Adrenal gland (tissue), 12 donors: ENCODE measurements around the gene METAP1. TPM values are rescaled to one million over a fixed set of nuclear protein-coding genes. Genes with fewer than 3 reads are reported as not detected.

Source experiments
- DNase-seq, 7 donors: peaks; one replicate each; pipeline ENCODE4 v3.0.0-alpha.2; 2019 to 2020
- H3K27ac ChIP-seq, 5 donors: fragments of 200-600 bp; sonication (generic) in 4 of 5; 1 replicate in 3 of 5; 2 replicates in 2 of 5; pipeline versions ENCODE4 v1.5.1 to v1.8.0; 2016 to 2020; ENCODE audit warnings: mild to moderate bottlenecking in 1 of 5
- H3K27me3 ChIP-seq: fragments of 200-600 bp; 2 replicates; pipeline ENCODE4 v1.8.0; 2021
- H3K36me3 ChIP-seq, 2 donors: fragments of 200-600 bp; replicated peaks in 1 of 2; 1 replicate in 1 of 2; 2 replicates in 1 of 2; pipeline versions ENCODE4 v1.5.1 to v1.8.0; 2018 to 2022
- H3K4me1 ChIP-seq, 2 donors: fragments of 200-600 bp; replicated peaks in 1 of 2; 1 replicate in 1 of 2; 2 replicates in 1 of 2; pipeline versions ENCODE4 v1.5.1 to v1.8.0; 2018 to 2021
- H3K4me3 ChIP-seq, 4 donors: fragments of 200-600 bp; sonication (generic) in 3 of 4; one replicate each; pipeline ENCODE4 v1.5.1; 2016 to 2018
- H3K9me3 ChIP-seq, 3 donors: fragments of 200-600 bp; sonication (generic) in 1 of 3; replicated peaks in 1 of 3; 1 replicate in 2 of 3; 2 replicates in 1 of 3; pipeline versions ENCODE4 v1.5.1 to v1.8.0; 2016 to 2021
- POLR2A ChIP-seq, 2 donors: fragments of 450-650 bp; IDR thresholded peaks; one replicate each; pipeline ENCODE4 v1.6.1; 2017; ENCODE audit warnings: antibody characterized with exemption in 2 of 2, mild to moderate bottlenecking in 2 of 2, moderate library complexity in 1 of 2
- WGBS, 4 donors: extraction: QIAGEN DNeasy Blood & Tissue Kit in 2 of 4; methylation state at CpG; one replicate each; pipeline versions ENCODE4 v1.1.5 to v1.1.7; 2013 to 2017; 5-methylcytosine and 5-hydroxymethylcytosine counted together
- intact Hi-C, 2 donors: fragments of 100-400 bp; cut with DNase I; formaldehyde crosslinking; loops; one replicate each; pipeline versions ENCODE4 v1.14.1 to v1.15.0; 2022 to 2023
- polyA plus RNA-seq, 3 donors: library from polyadenylated mRNA; stranded (reverse); fragments of 200-250 nt in 2 of 3; fragments of 350-450 nt in 1 of 3; fragmentation: Illumina TruSeq in 1 of 3; extraction: RNeasy Lipid Tissue Mini Kit (QIAGEN cat#74804) in 1 of 3; gene quantifications; one replicate each; pipeline ENCODE4 v1.2.3, GENCODE V29; 2013 to 2014
- total RNA-seq, 9 donors: library from RNA; depleted of rRNA in 4 of 9; stranded (reverse); fragments of >200 nt in 4 of 9; fragments of 120-200 nt in 1 of 9; fragmentation: NEBNext Ultra II Directional in 1 of 9; extraction: Animal tissue kit (Norgen Biotek cat#: 25700) in 1 of 9; gene quantifications; one replicate each; pipeline versions ENCODE4 v1.1.0 to v1.2.4, GENCODE V29; 2013 to 2023
- TF ChIP-seq, protein P1 (sequence below), 6 experiments: fragments of 450-650 bp in 4 of 6; fragments of 200-600 bp in 2 of 6; sonication (generic) in 1 of 6; IDR thresholded peaks; 1 replicate in 5 of 6; 2 replicates in 1 of 6; pipeline versions ENCODE4 v1.5.1 to v1.8.0; 2016 to 2021; ENCODE audit warnings: antibody characterized with exemption in 6 of 6, mild to moderate bottlenecking in 2 of 6, moderate library complexity in 1 of 6
- donor health status: healthy with polysubstance abuse.
- donor health status: Bipolar disorder and iron deficiency.
- donor health status: DM: yes; HTN: yes; CAD: no.
- donor health status: DM: no; HTN: no; CAD: no.
- donor health status: DM: no; HTN: no; CAD: no.
- donor health status: DM: yes; HTN: yes; CAD: no.

The METAP1 gene
- total and polyA plus RNA-seq, 12 donors, result 12.1 to 35.3 (median 17.3) TPM

DNA sequence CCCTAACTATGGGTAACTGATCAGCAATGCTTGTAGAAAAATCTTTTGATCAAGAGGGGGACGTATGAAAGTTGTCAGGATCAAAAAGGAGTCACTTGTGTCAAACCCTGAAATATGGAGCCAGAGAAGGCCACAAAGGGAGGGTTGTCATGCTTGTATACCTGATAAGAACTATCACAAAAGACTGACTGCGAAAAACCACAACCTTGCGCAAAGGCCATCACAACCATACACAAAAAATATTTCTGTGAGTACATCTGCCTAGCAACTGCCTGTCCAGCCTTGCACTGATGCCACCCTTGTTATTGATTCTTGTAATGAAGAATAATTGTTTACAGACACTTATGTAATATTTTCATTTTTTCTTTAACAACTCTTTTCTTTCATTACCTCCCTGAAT, 43.8 kb upstream of the METAP1 start:
- Histone ChIP-seq H3K4me1 (no peaks in the 10 kb centered on the region), H3K4me3 (no peak overlapping the region), H3K36me3 (no peaks in the 10 kb centered on the region), H3K27me3 (no peaks in the 10 kb centered on the region), H3K27ac (no peak overlapping the region), H3K9me3 (no peaks in the 10 kb centered on the region)
- TF ChIP-seq, protein P1, sequence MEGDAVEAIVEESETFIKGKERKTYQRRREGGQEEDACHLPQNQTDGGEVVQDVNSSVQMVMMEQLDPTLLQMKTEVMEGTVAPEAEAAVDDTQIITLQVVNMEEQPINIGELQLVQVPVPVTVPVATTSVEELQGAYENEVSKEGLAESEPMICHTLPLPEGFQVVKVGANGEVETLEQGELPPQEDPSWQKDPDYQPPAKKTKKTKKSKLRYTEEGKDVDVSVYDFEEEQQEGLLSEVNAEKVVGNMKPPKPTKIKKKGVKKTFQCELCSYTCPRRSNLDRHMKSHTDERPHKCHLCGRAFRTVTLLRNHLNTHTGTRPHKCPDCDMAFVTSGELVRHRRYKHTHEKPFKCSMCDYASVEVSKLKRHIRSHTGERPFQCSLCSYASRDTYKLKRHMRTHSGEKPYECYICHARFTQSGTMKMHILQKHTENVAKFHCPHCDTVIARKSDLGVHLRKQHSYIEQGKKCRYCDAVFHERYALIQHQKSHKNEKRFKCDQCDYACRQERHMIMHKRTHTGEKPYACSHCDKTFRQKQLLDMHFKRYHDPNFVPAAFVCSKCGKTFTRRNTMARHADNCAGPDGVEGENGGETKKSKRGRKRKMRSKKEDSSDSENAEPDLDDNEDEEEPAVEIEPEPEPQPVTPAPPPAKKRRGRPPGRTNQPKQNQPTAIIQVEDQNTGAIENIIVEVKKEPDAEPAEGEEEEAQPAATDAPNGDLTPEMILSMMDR (IDR thresholded peaks at IDR 0.05), result no peak
- no peak for TF ChIP-seq POLR2A (IDR thresholded peaks at IDR 0.05)
- DNase-seq, result no peak
- intact Hi-C loops, result no loop called here
- WGBS, 4 donors, result 85 to 90% (median 87%) methylated on average over 3 of the region's 3 CpGs

DNA sequence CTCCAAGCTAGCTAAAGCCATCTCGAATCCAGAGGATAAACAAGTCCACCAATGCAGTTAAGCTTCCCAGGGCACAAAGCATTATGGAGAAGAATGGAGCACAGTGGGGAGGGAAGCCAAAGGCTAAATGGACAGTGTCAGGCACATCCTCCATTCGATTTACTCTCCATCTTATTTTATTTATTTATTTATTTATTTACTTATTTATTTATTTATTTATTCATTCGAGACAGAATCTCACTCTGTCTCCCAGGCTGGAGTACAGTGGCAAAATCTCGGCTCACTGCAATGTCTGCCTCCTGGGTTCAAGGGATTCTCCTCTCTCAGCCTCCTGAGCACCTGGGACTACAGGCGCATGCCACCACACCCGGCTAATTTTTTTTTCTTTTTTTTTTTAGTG, 40.3 kb upstream of the METAP1 start:
- Histone ChIP-seq H3K4me1 (no peaks in the 10 kb centered on the region), H3K4me3 (no peak overlapping the region), H3K27ac (no peak overlapping the region), H3K27me3 (no peaks in the 10 kb centered on the region), H3K36me3 (no peaks in the 10 kb centered on the region), H3K9me3 (no peaks in the 10 kb centered on the region)
- TF ChIP-seq POLR2A (IDR thresholded peaks at IDR 0.05), result no peak
- TF ChIP-seq, protein P1 (IDR thresholded peaks at IDR 0.05), result no peak
- DNase-seq, result no peak
- intact Hi-C loops, result no loop called here
- WGBS, 4 donors, result 77 to 85% (median 83%) methylated on average over 6 of the region's 6 CpGs

DNA sequence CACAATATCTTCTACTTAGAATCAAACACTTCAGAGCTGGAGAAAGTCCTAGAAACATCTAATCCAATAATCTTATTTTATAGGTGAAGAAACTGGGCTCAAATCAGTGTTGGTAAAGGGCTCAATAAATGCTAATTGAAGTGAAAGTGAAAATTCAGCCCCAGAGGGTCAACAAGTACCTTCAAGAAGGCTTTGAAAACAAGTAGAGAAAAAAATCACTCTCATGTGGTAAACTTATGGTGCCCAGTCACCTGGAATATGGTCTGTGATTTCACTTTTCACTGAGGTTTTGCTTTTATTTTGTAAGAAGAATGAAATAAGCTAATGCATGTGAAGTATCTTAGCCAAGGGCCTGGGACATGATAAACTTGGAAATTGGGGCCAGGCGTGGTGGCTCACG, 37.5 kb upstream of the METAP1 start:
- intact Hi-C loops, result no loop called here
- 90 to 97% (median 92%) methylated on average over 2 of the region's 2 CpGs for WGBS, 4 donors

DNA sequence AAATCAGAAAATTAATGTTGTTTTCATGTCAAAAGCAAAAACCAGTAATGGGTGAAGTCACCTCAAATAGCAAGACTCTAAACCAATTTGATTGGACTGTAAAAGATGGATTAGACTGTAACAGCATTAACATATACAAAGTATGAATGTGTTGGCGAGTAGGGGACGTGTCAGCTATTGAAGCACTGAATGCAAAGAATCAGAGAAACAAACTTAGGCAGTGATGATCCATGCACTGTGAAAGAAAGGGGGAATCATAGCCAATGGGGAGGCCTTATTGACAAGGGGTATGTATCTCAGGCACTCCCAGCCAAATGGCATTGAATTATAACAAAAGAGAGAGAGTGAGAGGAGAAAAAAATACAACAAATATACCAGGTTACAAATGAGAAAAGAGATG, 36.1 kb upstream of the METAP1 start:
- intact Hi-C loops, result no loop called here
- WGBS, 4 donors, result 73 to 92% (median 89%) methylated on average over 2 of the region's 2 CpGs
- H3K4me3 ChIP-seq, result no peak overlapping the region
- H3K27ac ChIP-seq, result no peak overlapping the region
- no peak for DNase-seq
- H3K36me3 ChIP-seq, result no peaks in the 10 kb centered on the region
- H3K9me3 ChIP-seq, result no peaks in the 10 kb centered on the region
- no peaks in the 10 kb centered on the region for H3K4me1 ChIP-seq
- no peak for TF ChIP-seq POLR2A (IDR thresholded peaks at IDR 0.05)
- TF ChIP-seq, protein P1 (IDR thresholded peaks at IDR 0.05), result no peak
- no peaks in the 10 kb centered on the region for H3K27me3 ChIP-seq

More for the DNA sequence above, 37.5 kb upstream of the METAP1 start:
- TF ChIP-seq, protein P1 (IDR thresholded peaks at IDR 0.05), result no peak
- no peak for TF ChIP-seq POLR2A (IDR thresholded peaks at IDR 0.05)
- DNase-seq, result no peak
- Histone ChIP-seq H3K27ac (no peak overlapping the region), H3K4me1 (no peaks in the 10 kb centered on the region), H3K36me3 (no peaks in the 10 kb centered on the region), H3K27me3 (no peaks in the 10 kb centered on the region), H3K9me3 (no peaks in the 10 kb centered on the region), H3K4me3 (no peak overlapping the region)
